Stimulated activated CD4-positive, alpha-beta T cell treated with anti-CD3 and anti-CD28 coated beads, Interleukin-12 subunit alpha, Interleukin-12 subunit beta, amount 100 ng/mL, for 24 hours (primary cell): ENCODE measurements around the gene COL11A2.

Experiments
- DNase-seq, 2 experiments: peaks; one replicate each; pipeline ENCODE4 v3.0.0-alpha.2; 2020; ENCODE audit warnings: low read depth in 2 of 2

The COL11A2 gene

DNA sequence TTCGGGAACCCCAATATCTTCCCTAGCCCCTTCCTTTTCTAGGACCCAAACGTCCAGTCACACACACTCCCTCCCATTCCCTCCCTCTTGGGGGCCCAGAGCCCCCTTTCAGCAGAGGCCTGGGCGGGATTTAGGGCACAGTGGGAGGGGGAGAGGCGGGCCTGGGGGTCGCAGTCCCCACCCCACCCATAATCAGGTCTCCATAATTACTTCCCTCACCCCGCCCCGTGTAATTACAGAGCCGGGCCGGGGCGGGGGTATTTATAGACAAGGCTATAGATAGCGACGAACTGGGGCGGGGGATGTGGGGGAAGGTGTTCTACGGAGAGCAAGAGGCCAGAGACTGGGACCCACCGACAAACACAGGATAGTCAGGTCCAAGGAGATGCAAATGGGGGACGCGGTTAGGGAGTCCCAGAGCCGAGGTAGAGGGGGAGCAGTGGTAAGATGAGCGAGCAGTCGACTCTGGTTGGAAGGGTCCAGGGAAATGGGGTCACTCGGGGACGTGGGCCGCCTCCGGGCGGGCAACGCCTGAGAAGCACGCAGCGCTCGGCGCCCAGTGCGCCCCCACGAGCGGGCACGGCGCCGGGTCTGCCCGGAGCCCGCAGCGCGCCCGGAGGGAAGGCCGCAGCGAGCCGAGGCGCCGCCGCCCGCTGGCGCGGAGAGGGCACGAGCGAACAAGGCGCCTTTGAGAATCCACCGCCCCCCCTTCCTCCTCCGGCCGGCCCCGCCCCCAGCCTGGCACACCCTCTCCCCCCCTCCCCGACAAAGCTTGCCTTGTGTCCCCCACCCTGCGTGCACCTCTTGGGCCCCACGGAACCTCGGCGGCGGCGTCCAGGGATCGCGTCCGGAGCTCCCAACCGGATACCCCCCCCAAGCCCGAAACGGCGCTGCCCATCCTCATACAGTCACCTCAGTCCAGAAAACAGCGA lies 670 bp upstream of the COL11A2 start:
- DNase-seq: no peak

DNA sequence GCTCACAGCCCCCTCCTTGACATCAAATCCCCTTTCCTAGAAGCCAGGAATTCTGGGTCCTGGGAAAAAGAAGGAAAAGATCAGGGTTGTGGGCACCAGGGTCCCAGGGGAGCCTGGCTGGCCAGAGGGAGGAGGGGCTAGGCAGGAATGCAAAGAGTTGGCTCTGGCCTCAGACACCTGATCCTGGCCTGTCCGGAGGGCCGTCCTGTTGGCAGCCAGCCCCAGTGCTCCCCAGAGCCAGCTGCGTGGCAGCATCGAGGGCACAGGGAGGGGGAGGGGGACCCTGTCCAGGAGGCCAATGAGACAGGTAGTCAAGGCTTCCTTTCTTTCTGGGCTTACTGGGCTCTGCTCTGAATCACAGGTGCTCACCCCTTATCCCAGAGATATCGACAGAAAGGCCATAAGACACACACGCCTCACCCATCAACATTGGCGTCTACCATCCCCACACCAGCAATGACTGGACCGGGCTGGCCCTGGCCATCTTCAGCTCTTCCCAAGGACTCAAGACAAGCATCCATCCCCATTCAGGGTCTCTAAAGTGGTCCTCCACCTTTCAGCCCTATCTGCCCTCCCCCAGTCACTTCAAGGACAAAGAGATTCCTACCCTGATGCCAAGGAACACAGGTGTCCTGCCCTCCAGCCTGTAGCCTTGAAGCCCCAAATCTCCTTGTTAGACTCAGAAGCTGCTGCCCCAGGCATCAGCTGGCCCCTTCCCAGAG lies 723 bp downstream of the COL11A2 start:
- DNase-seq: no peak

GRCh38 chr6:33190504-33191107 lies 1.7 kb downstream of the COL11A2 start:
- DNase-seq: no peak

- DNase-seq: no peak
Measured at GRCh38 chr6:33189625-33190448, 2.4 kb downstream of the COL11A2 start.

- no peak for DNase-seq
Measured at GRCh38 chr6:33189164-33189563, 3.1 kb downstream of the COL11A2 start.

- DNase-seq: no peak
Measured at GRCh38 chr6:33187809-33188208, 4.5 kb downstream of the COL11A2 start.

GRCh38 chr6:33185654-33186187 lies 6.5 kb downstream of the COL11A2 start:
- DNase-seq: no peak

- DNase-seq: no peak
Measured at GRCh38 chr6:33185190-33185589, 7.1 kb downstream of the COL11A2 start.

GRCh38 chr6:33183071-33183683 lies 9.1 kb downstream of the COL11A2 start:
- no peak for DNase-seq

GRCh38 chr6:33181141-33181540 lies 11.1 kb downstream of the COL11A2 start:
- DNase-seq: no peak

GRCh38 chr6:33178755-33179475 lies 13.4 kb downstream of the COL11A2 start:
- DNase-seq: no peak

DNA sequence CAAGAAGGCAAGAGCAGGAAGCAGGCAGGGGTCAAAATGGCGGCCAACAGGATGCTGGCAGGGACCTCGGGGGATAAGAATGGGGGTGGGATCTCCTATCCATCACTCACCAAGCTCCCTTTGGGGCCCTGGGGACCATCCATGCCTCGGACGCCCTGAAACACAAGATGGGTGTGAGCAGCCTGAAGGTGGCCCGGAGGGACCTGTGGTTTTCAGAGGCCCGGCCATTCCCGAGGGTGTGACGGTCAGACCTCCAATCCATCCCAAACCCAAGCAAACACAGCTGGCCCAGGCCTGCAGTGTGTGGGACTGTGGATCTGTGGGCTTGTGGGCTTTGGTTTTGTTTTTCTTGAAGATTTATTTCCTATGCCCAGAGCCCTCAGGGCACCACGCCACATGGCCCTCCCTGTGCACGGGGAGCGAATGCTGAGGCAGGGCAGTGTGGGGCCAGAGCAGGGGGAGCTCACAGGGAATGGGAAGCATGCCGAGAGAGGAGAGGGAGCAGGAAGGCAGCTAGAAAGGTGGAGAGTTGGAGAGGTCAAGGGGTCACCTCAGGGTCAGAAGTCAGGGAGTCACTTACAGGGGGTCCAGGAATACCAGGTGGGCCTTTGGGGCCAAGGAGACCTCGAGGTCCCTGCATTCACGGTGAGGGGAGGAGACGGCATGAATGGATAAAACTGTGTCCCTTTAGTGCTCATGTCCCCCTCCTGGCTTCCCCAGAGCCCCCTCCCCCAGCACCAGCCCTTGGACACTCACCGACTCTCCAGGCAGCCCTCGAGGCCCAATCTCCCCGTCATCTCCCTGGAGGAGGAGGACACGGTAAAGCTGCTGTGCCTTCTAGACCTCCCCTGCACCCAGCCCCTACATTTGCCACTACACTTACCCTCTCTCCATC lies 14.5 kb downstream of the COL11A2 start:
- DNase-seq: no peak

GRCh38 chr6:33176906-33177305 lies 15.4 kb downstream of the COL11A2 start:
- DNase-seq: no peak

- no peak for DNase-seq
Measured at GRCh38 chr6:33175436-33176069, 16.7 kb downstream of the COL11A2 start.

DNA sequence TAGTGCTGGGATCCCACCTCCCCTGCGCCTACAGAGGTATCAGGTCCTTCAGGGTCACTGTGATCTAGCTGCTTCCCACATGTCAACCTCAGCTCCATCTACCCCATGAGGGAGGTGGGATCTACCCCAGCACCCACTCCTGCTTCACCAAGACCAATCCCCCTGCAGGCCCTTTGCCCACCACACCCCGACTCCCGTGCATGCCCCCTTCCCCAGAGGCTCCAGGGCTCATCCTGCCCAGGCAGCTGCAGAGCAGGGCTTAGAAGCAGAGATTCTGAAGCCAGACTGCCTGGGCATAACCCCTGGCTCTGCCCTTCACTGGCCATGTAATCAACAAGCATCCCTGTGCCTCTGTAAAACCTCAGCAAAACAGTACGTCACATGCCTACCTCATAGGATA lies 17.5 kb downstream of the COL11A2 start:
- no peak for DNase-seq

GRCh38 chr6:33173535-33174180 lies 18.6 kb downstream of the COL11A2 start:
- DNase-seq: no peak

- DNase-seq: no peak
Measured at GRCh38 chr6:33172688-33173534, 19.4 kb downstream of the COL11A2 start.
